OCI-LY1 (cell line): ENCODE data around the gene CPVL.

ENCODE experiments used
- EZH2 ChIP-seq: fragments of 200-600 bp; sonication (generic), shearing (Covaris generic); IDR thresholded peaks from 2 replicates; pipeline ENCODE4 v1.8.0; 2017; ENCODE audit warnings: borderline replicate concordance, mixed run types, mild to moderate bottlenecking, antibody characterized with exemption, low read length, moderate library complexity, mixed read lengths
- TF ChIP-seq, protein P1 (sequence below): fragments of 200-600 bp; sonication (generic), shearing (Covaris generic); IDR thresholded peaks from 2 replicates; pipeline ENCODE4 v1.5.1; 2017; ENCODE audit warnings: mild to moderate bottlenecking, antibody characterized with exemption, low read length, moderate library complexity, mixed read lengths

DNA sequence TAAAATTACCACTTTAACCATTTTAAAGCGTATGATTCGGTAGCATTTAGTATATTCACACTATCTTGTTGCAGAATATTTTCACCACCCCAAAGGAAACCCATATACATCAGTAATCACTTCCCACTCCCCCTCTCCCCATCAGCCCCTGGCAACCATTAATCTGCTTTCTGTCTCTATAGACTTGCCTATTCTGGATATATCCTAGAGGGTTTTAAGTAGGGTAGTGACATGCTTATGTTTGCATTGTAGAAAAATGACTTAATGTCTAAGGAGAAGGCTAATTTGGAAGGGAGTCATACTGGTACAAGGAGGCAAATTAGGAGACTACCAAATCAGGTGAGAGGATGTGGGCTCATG is 145.6 kb downstream of the CPVL start:
- TF ChIP-seq, protein P1, sequence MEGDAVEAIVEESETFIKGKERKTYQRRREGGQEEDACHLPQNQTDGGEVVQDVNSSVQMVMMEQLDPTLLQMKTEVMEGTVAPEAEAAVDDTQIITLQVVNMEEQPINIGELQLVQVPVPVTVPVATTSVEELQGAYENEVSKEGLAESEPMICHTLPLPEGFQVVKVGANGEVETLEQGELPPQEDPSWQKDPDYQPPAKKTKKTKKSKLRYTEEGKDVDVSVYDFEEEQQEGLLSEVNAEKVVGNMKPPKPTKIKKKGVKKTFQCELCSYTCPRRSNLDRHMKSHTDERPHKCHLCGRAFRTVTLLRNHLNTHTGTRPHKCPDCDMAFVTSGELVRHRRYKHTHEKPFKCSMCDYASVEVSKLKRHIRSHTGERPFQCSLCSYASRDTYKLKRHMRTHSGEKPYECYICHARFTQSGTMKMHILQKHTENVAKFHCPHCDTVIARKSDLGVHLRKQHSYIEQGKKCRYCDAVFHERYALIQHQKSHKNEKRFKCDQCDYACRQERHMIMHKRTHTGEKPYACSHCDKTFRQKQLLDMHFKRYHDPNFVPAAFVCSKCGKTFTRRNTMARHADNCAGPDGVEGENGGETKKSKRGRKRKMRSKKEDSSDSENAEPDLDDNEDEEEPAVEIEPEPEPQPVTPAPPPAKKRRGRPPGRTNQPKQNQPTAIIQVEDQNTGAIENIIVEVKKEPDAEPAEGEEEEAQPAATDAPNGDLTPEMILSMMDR, result no peak
- no peak for TF ChIP-seq EZH2
